CD8-positive, alpha-beta memory T cell (primary cell): ENCODE measurements around the gene SRXN1. TPM values are rescaled to one million over a fixed set of nuclear protein-coding genes. Genes with fewer than 3 reads are reported as not detected.

Experiments
- CTCF ChIA-PET: fragments of 350-600 bp; sonication (Branson Sonifier 250); formaldehyde crosslinking; loops from one replicate; lab custom pipeline; 2021; ENCODE audit warnings: antibody characterized with exemption; lab: Charles Lee
- POLR2A ChIA-PET: fragments of 350-600 bp; sonication (Branson Sonifier 250); formaldehyde crosslinking; loops from one replicate; lab custom pipeline; 2021; ENCODE audit warnings: antibody characterized with exemption; lab: Charles Lee
- DNase-seq, 5 donors: peaks; one replicate each; pipeline versions ENCODE4 v3.0.0 to v3.0.0-alpha.2; 2020 to 2022; ENCODE audit warnings: mixed read lengths in 1 of 5
- H3K27ac ChIP-seq: one replicate; pipeline ENCODE4 v1.7.0; 2013; ENCODE audit warnings: low read depth, mild to moderate bottlenecking, low read length, moderate library complexity
- H3K27me3 ChIP-seq: 2 replicates; pipeline ENCODE4 v1.7.0; 2013; ENCODE audit warnings: low read length, mild to moderate bottlenecking; ENCODE audit not compliant: insufficient read depth, poor library complexity, severe bottlenecking
- H3K36me3 ChIP-seq: 2 replicates; pipeline ENCODE4 v1.7.0; 2013; ENCODE audit warnings: mild to moderate bottlenecking, low read length, moderate library complexity; ENCODE audit not compliant: insufficient read depth
- H3K4me1 ChIP-seq: 2 replicates; pipeline ENCODE4 v1.7.0; 2013; ENCODE audit warnings: mild to moderate bottlenecking, low read length, moderate library complexity; ENCODE audit not compliant: insufficient read depth
- H3K4me3 ChIP-seq: 2 replicates; pipeline ENCODE4 v1.7.0; 2013; ENCODE audit warnings: mild to moderate bottlenecking, low read length
- H3K9me3 ChIP-seq: 2 replicates; pipeline ENCODE4 v1.7.0; 2013; ENCODE audit warnings: mild to moderate bottlenecking, low read length
- H3K27ac Mint-ChIP-seq, 8 donors: one replicate each; pipeline ENCODE4 v1.8.0; 2020 to 2021; ENCODE audit warnings: mixed read lengths in 8 of 8, mild to moderate bottlenecking in 6 of 8, inconsistent platforms in 3 of 8, moderate library complexity in 3 of 8
- H3K27me3 Mint-ChIP-seq, 2 donors: one replicate each; pipeline ENCODE4 v1.8.0; 2020 to 2021; ENCODE audit warnings: mixed read lengths in 2 of 2, mild to moderate bottlenecking in 1 of 2, moderate library complexity in 1 of 2
- H3K36me3 Mint-ChIP-seq, 3 donors: one replicate each; pipeline ENCODE4 v1.8.0; 2020 to 2021; ENCODE audit warnings: mixed read lengths in 3 of 3, inconsistent platforms in 1 of 3, mild to moderate bottlenecking in 1 of 3
- H3K4me1 Mint-ChIP-seq, 3 donors: one replicate each; pipeline ENCODE4 v1.8.0; 2020 to 2021; ENCODE audit warnings: mixed read lengths in 3 of 3, inconsistent platforms in 1 of 3, mild to moderate bottlenecking in 1 of 3
- H3K4me3 Mint-ChIP-seq, 7 donors: one replicate each; pipeline ENCODE4 v1.8.0; 2020 to 2021; ENCODE audit warnings: mixed read lengths in 7 of 7, mild to moderate bottlenecking in 6 of 7, moderate library complexity in 4 of 7, inconsistent platforms in 2 of 7
- H3K9me3 Mint-ChIP-seq, 5 donors: one replicate each; pipeline ENCODE4 v1.8.0; 2020 to 2022; ENCODE audit warnings: mixed read lengths in 5 of 5, mild to moderate bottlenecking in 3 of 5, moderate library complexity in 2 of 5, inconsistent platforms in 1 of 5
- polyA plus RNA-seq: library from polyadenylated mRNA; unstranded; fragments of 300-500 nt; fragmentation: Illumina TruSeq; gene quantifications from one replicate; pipeline ENCODE4 v1.2.3, GENCODE V29; 2021
- total RNA-seq, 2 experiments: library from RNA; stranded (reverse); gene quantifications; one replicate each; pipeline ENCODE4 v1.2.3, GENCODE V29; 2021

SRXN1 gene
- total and polyA plus RNA-seq, 3 experiments from 2014 or later, result 20.3 to 26.3 (median 25.9) TPM

- no peaks in the 10 kb centered on the region for H3K36me3 Mint-ChIP-seq
- no peak overlapping the region for H3K27ac Mint-ChIP-seq
- no peak for DNase-seq
- Histone ChIP-seq H3K27me3 (peaks cover 8% of the 10 kb centered on the region), H3K36me3 (no peaks in the 10 kb centered on the region), H3K4me1 (no peaks in the 10 kb centered on the region), H3K9me3 (no peaks in the 10 kb centered on the region), H3K4me3 (no peak overlapping the region), H3K27ac (no peak overlapping the region)
- H3K9me3 Mint-ChIP-seq, result no peaks in the 10 kb centered on the region
- POLR2A ChIA-PET, result no interaction called here
- peak overlapping the region in 1 of 7 donors; percentile 24 for H3K4me3 Mint-ChIP-seq
- peaks cover 1 to 12% (median 5%) of the 10 kb centered on the region in 3 donors for H3K4me1 Mint-ChIP-seq
- CTCF ChIA-PET, result no interaction called here
- peaks cover 50 to 69% of the 10 kb centered on the region in 2 donors for H3K27me3 Mint-ChIP-seq
Observed at GRCh38 chr20:611047-611842, 41.8 kb downstream of the SRXN1 start.

- Histone ChIP-seq H3K36me3 (no peaks in the 10 kb centered on the region), H3K27me3 (peaks cover 8% of the 10 kb centered on the region), H3K4me1 (no peaks in the 10 kb centered on the region), H3K27ac (no peak within 1 kb of the TSS), H3K4me3 (no peak within 1 kb of the TSS), H3K9me3 (no peaks in the 10 kb centered on the region)
- ChIA-PET POLR2A (no interaction called here), CTCF (no interaction called here)
- no peaks in the 10 kb centered on the region for H3K36me3 Mint-ChIP-seq
- no peak for DNase-seq
- H3K4me3 Mint-ChIP-seq, result peak within 1 kb of the TSS in 4 of 7 donors; percentile 11 to 37 (median 22)
- no peaks in the 10 kb centered on the region for H3K9me3 Mint-ChIP-seq
- H3K27me3 Mint-ChIP-seq, result peaks cover 49 to 73% of the 10 kb centered on the region in 2 donors
- H3K27ac Mint-ChIP-seq, result no peak within 1 kb of the TSS
- H3K4me1 Mint-ChIP-seq, result peaks cover 1 to 12% (median 5%) of the 10 kb centered on the region in 3 donors
Observed at GRCh38 chr20:610130-611046, 42.6 kb downstream of the SRXN1 start, which contains the start of gene TCF15. Gene TCF15, minus strand, starts transcription at chr20:610309. Its CDS starts 72 bp downstream, at chr20:610237.

- H3K4me1 Mint-ChIP-seq, result peaks cover 1 to 12% (median 5%) of the 10 kb centered on the region in 3 donors
- ChIA-PET CTCF (no interaction called here), POLR2A (no interaction called here)
- no peaks in the 10 kb centered on the region for H3K9me3 Mint-ChIP-seq
- no peak overlapping the region for H3K27ac Mint-ChIP-seq
- Histone ChIP-seq H3K36me3 (no peaks in the 10 kb centered on the region), H3K9me3 (no peaks in the 10 kb centered on the region), H3K4me3 (no peak overlapping the region), H3K27ac (no peak overlapping the region), H3K4me1 (no peaks in the 10 kb centered on the region), H3K27me3 (peaks cover 5% of the 10 kb centered on the region)
- no peak overlapping the region for H3K4me3 Mint-ChIP-seq
- peaks cover 47 to 72% of the 10 kb centered on the region in 2 donors for H3K27me3 Mint-ChIP-seq
- no peak for DNase-seq
- no peaks in the 10 kb centered on the region for H3K36me3 Mint-ChIP-seq
Observed at GRCh38 chr20:609371-609964, 43.5 kb downstream of the SRXN1 start.

DNA sequence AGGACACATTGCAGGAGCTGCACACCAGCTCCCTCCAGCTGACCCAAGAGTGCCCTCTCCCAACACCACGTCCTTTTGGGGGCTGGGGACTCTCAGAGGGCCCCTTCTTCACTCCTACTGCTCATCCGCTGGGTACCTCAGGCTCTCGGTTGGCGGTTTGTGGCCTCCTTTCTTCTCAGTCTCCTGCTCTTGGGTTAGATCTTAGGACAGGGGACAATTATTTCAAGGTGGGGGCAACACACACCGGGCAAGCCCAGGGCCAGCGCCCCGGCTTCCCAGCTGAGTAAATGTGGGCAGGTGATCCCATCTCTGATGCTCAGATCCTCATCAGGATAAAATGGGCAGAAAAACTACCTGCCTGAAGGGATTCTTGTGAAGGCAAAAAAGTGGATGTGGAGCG lies 44.0 kb downstream of the SRXN1 start:
- Mint-ChIP-seq H3K4me3 (no peak overlapping the region), H3K27ac (no peak overlapping the region), H3K4me1 (peaks cover 1 to 12% (median 5%) of the 10 kb centered on the region in 3 donors), H3K9me3 (no peaks in the 10 kb centered on the region), H3K36me3 (no peaks in the 10 kb centered on the region), H3K27me3 (peaks cover 44 to 71% of the 10 kb centered on the region in 2 donors)
- no peak for DNase-seq
- H3K27ac ChIP-seq, result no peak overlapping the region
- H3K36me3 ChIP-seq, result no peaks in the 10 kb centered on the region
- ChIA-PET POLR2A (no interaction called here), CTCF (no interaction called here)
- no peaks in the 10 kb centered on the region for H3K9me3 ChIP-seq
- peaks cover 5% of the 10 kb centered on the region for H3K27me3 ChIP-seq
- no peak overlapping the region for H3K4me3 ChIP-seq
- no peaks in the 10 kb centered on the region for H3K4me1 ChIP-seq

DNA sequence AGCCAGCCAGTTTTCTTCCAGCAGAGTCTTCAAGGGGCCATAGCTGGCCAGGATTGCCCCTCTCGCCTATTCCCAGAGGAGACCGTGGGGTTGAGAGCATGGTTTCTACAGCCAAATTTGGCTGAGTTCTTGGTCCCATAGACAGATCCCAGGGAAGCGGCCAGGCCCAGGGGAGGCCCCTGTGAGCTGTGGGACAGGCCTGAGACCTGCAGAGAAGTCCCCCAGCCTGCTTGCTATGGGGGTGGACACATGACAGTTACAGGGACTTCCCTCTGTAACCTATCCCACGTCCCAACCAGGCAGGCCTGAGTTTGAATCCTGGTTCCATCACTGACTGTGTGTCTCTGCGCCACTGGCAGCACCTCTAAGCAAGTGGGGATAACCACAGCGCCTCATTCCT lies 45.5 kb downstream of the SRXN1 start:
- H3K9me3 Mint-ChIP-seq, result no peaks in the 10 kb centered on the region
- Histone ChIP-seq H3K27me3 (peaks cover 5% of the 10 kb centered on the region), H3K36me3 (no peaks in the 10 kb centered on the region), H3K27ac (no peak overlapping the region), H3K4me1 (no peaks in the 10 kb centered on the region), H3K4me3 (no peak overlapping the region), H3K9me3 (no peaks in the 10 kb centered on the region)
- no peak overlapping the region for H3K4me3 Mint-ChIP-seq
- ChIA-PET CTCF (interaction anchor here (0.8 kb wide), 1 partner anchor 38 kb away, joined by 3 read pairs; no protein-coding TSS in a partner anchor), POLR2A (no interaction called here)
- H3K36me3 Mint-ChIP-seq, result no peaks in the 10 kb centered on the region
- H3K27ac Mint-ChIP-seq, result no peak overlapping the region
- no peak for DNase-seq
- peaks cover 35 to 56% of the 10 kb centered on the region in 2 donors for H3K27me3 Mint-ChIP-seq
- H3K4me1 Mint-ChIP-seq, result peaks cover 1 to 12% (median 5%) of the 10 kb centered on the region in 3 donors

GRCh38 chr20:605237-605636 lies 47.8 kb downstream of the SRXN1 start:
- no peaks in the 10 kb centered on the region for H3K9me3 Mint-ChIP-seq
- Histone ChIP-seq H3K9me3 (no peaks in the 10 kb centered on the region), H3K27me3 (no peaks in the 10 kb centered on the region), H3K36me3 (no peaks in the 10 kb centered on the region), H3K4me1 (no peaks in the 10 kb centered on the region), H3K4me3 (no peak overlapping the region), H3K27ac (no peak overlapping the region)
- H3K27me3 Mint-ChIP-seq, result peaks cover 25 to 43% of the 10 kb centered on the region in 2 donors
- H3K4me3 Mint-ChIP-seq, result no peak overlapping the region
- no peaks in the 10 kb centered on the region for H3K36me3 Mint-ChIP-seq
- DNase-seq, result no peak
- POLR2A ChIA-PET, result no interaction called here
- no peaks in the 10 kb centered on the region for H3K4me1 Mint-ChIP-seq
- H3K27ac Mint-ChIP-seq, result no peak overlapping the region
- CTCF ChIA-PET, result no interaction called here

DNA sequence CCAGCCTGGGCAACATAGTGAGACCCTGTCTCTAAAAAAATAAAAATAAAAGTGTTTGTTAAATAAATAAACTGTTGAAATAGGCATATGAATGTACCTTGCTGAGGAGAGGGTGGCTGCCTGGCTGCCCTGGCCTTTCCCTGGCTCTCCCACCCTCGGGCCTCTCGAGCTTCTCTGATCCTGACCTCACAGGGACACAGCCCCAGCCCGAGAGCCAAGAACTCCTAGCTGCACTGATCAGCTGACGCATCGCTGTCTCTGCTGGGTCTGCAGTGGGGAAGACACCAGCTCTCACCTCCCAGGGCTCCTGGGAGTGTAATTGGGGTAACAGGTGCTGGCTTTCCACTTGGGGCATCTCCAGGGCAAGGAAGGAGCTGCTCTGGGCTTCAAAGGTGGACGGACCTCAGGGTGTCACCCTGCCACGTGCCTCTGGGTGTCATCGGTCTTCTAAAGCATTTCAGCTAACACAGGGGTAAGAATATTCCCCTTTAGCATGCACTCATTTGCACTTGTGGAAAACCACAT lies 49.8 kb downstream of the SRXN1 start:
- no peak overlapping the region for H3K4me3 Mint-ChIP-seq

More for the DNA sequence above, 49.8 kb downstream of the SRXN1 start:
- Mint-ChIP-seq H3K27me3 (peaks cover 18 to 32% of the 10 kb centered on the region in 2 donors), H3K27ac (no peak overlapping the region), H3K9me3 (no peaks in the 10 kb centered on the region), H3K36me3 (no peaks in the 10 kb centered on the region), H3K4me1 (no peaks in the 10 kb centered on the region)
- Histone ChIP-seq H3K4me1 (no peaks in the 10 kb centered on the region), H3K27ac (no peak overlapping the region), H3K9me3 (no peaks in the 10 kb centered on the region), H3K27me3 (no peaks in the 10 kb centered on the region), H3K4me3 (no peak overlapping the region), H3K36me3 (no peaks in the 10 kb centered on the region)
- POLR2A ChIA-PET, result no interaction called here
- CTCF ChIA-PET, result no interaction called here
- DNase-seq, result no peak
